Breast epithelium (tissue), 4 donors: Measurements from ENCODE around the gene DBN1. TPM values are rescaled to one million over a fixed set of nuclear protein-coding genes. Genes with fewer than 3 reads are reported as not detected.
"Not testable (repeated sequence)": the region's sequence is repeated elsewhere in the genome, so short reads cannot be mapped to it uniquely, and the experiment has no call there.

ENCODE experiments used
- DNase-seq, 2 donors: peaks; one replicate each; pipeline ENCODE4 v3.0.0-alpha.2; 2019; ENCODE audit warnings: low spot score in 2 of 2
- H3K27ac ChIP-seq, 2 donors: fragments of 200-600 bp; sonication (generic) in 1 of 2; one replicate each; pipeline ENCODE4 v1.5.1; 2016 to 2019; ENCODE audit warnings: mild to moderate bottlenecking in 1 of 2
- H3K27me3 ChIP-seq, 2 donors: fragments of 200-600 bp; sonication (generic) in 1 of 2; one replicate each; pipeline versions ENCODE4 v1.5.1 to v1.6.0; 2017 to 2019; ENCODE audit warnings: control low read depth in 1 of 2, mild to moderate bottlenecking in 1 of 2
- H3K36me3 ChIP-seq: fragments of 200-600 bp; one replicate; pipeline ENCODE4 v1.5.1; 2019
- H3K4me1 ChIP-seq, 2 donors: fragments of 200-600 bp; sonication (generic); one replicate each; pipeline ENCODE4 v1.5.1; 2016 to 2019; ENCODE audit warnings: control low read depth in 1 of 2
- H3K4me3 ChIP-seq, 3 donors: fragments of 200-600 bp; sonication (generic); 1 replicate in 2 of 3; 2 replicates in 1 of 3; pipeline ENCODE4 v1.5.1; 2016 to 2019; ENCODE audit warnings: mild to moderate bottlenecking in 3 of 3, moderate library complexity in 2 of 3
- H3K9me3 ChIP-seq, 2 donors: fragments of 200-600 bp; sonication (generic) in 1 of 2; one replicate each; pipeline ENCODE4 v1.5.1; 2016 to 2019; ENCODE audit warnings: control low read depth in 1 of 2
- CTCF ChIP-seq, 3 donors: fragments of 450-650 bp; IDR thresholded peaks; one replicate each; pipeline ENCODE4 v1.5.1; 2016 to 2017; ENCODE audit warnings: antibody characterized with exemption in 3 of 3, mild to moderate bottlenecking in 3 of 3, moderate library complexity in 3 of 3
- POLR2A ChIP-seq: fragments of 450-650 bp; IDR thresholded peaks from one replicate; pipeline ENCODE4 v1.6.1; 2016; ENCODE audit warnings: antibody characterized with exemption, mild to moderate bottlenecking, moderate library complexity
- POLR2AphosphoS5 ChIP-seq, 3 donors: sonication (generic); formaldehyde crosslinking; IDR thresholded peaks; one replicate each; pipeline ENCODE4 v1.6.1; 2017; ENCODE audit warnings: antibody characterized with exemption in 3 of 3
- intact Hi-C: fragments of 100-400 bp; cut with DNase I; formaldehyde crosslinking; loops from one replicate; pipeline ENCODE4 v1.15.1; 2023; ENCODE audit warnings: low total_unique reads
- total RNA-seq, 3 donors: library from RNA; depleted of rRNA; stranded (reverse); fragments of >200 nt; gene quantifications; one replicate each; pipeline ENCODE4 v1.1.0, GENCODE V29; 2016

The DBN1 gene
- total RNA-seq, 3 donors from 2014 or later, result 30.7 to 94.6 (median 61.3) TPM

GRCh38 chr5:177423671-177424070 is 49.8 kb downstream of the DBN1 start:
- no peak overlapping the region for H3K4me3 ChIP-seq
- peaks cover 5 to 12% of the 10 kb centered on the region in 2 donors for H3K4me1 ChIP-seq
- DNase-seq, result no peak
- intact Hi-C loops, result no loop called here
- no peak for TF ChIP-seq POLR2A
- no peak for TF ChIP-seq CTCF (IDR thresholded peaks at IDR 0.05)
- no peak for TF ChIP-seq POLR2AphosphoS5 (IDR thresholded peaks at IDR 0.05)
- no peaks in the 10 kb centered on the region for H3K9me3 ChIP-seq
- H3K27ac ChIP-seq, result no peak overlapping the region
- H3K36me3 ChIP-seq, result no peaks in the 10 kb centered on the region
- no peaks in the 10 kb centered on the region for H3K27me3 ChIP-seq

GRCh38 chr5:177421062-177421798 is 52.2 kb downstream of the DBN1 start:
- no peak for TF ChIP-seq POLR2AphosphoS5 (IDR thresholded peaks at IDR 0.05)
- TF ChIP-seq CTCF (IDR thresholded peaks at IDR 0.05), result no peak
- no peak for TF ChIP-seq POLR2A
- Histone ChIP-seq H3K4me1 (no peaks in the 10 kb centered on the region), H3K4me3 (no peak overlapping the region), H3K27me3 (no peaks in the 10 kb centered on the region), H3K9me3 (no peaks in the 10 kb centered on the region), H3K27ac (no peak overlapping the region), H3K36me3 (no peaks in the 10 kb centered on the region)
- intact Hi-C loops, result no loop called here
- DNase-seq, result no peak

- DNase-seq, H3K9me3 ChIP-seq, H3K4me3 ChIP-seq, H3K36me3 ChIP-seq, H3K4me1 ChIP-seq, H3K27me3 ChIP-seq, intact Hi-C loops, H3K27ac ChIP-seq: not testable (repeated sequence)
Measured at GRCh38 chr5:177420472-177420871, 53.0 kb downstream of the DBN1 start.

- no peak for DNase-seq
- TF ChIP-seq POLR2A, result no peak
- no peak for TF ChIP-seq CTCF (IDR thresholded peaks at IDR 0.05)
- TF ChIP-seq POLR2AphosphoS5 (IDR thresholded peaks at IDR 0.05), result no peak
- Histone ChIP-seq H3K4me1 (no peaks in the 10 kb centered on the region), H3K27ac (no peak overlapping the region), H3K36me3 (no peaks in the 10 kb centered on the region), H3K27me3 (no peaks in the 10 kb centered on the region), H3K9me3 (no peaks in the 10 kb centered on the region), H3K4me3 (no peak overlapping the region)
- intact Hi-C loops, result no loop called here
Measured at GRCh38 chr5:177419046-177419445, 54.4 kb downstream of the DBN1 start.

GRCh38 chr5:177417081-177417480 is 56.4 kb downstream of the DBN1 start:
- DNase-seq, H3K27ac ChIP-seq, intact Hi-C loops, H3K27me3 ChIP-seq, H3K4me3 ChIP-seq, H3K36me3 ChIP-seq, H3K9me3 ChIP-seq, H3K4me1 ChIP-seq: not testable (repeated sequence)

GRCh38 chr5:177414481-177414880 is 59.0 kb downstream of the DBN1 start:
- intact Hi-C loops, result no loop called here
- no peak overlapping the region for H3K27ac ChIP-seq
- H3K27me3 ChIP-seq, result no peaks in the 10 kb centered on the region
- TF ChIP-seq CTCF (IDR thresholded peaks at IDR 0.05) (no peak), POLR2AphosphoS5 (IDR thresholded peaks at IDR 0.05) (no peak), POLR2A (no peak)
- H3K4me3 ChIP-seq, result no peak overlapping the region
- DNase-seq, result no peak
- H3K4me1 ChIP-seq, result no peaks in the 10 kb centered on the region
- no peaks in the 10 kb centered on the region for H3K36me3 ChIP-seq
- no peaks in the 10 kb centered on the region for H3K9me3 ChIP-seq
